ENCODE data around the gene C2orf68. TPM values are rescaled to one million over a fixed set of nuclear protein-coding genes. Genes with fewer than 3 reads are reported as not detected.

Gene C2orf68
- total and polyA plus RNA-seq, 2 of the 13 experiments (the other 11 are each of a cell fraction or from before 2014, with no cell fraction given) = 47.1 to 77.4 TPM

DNA sequence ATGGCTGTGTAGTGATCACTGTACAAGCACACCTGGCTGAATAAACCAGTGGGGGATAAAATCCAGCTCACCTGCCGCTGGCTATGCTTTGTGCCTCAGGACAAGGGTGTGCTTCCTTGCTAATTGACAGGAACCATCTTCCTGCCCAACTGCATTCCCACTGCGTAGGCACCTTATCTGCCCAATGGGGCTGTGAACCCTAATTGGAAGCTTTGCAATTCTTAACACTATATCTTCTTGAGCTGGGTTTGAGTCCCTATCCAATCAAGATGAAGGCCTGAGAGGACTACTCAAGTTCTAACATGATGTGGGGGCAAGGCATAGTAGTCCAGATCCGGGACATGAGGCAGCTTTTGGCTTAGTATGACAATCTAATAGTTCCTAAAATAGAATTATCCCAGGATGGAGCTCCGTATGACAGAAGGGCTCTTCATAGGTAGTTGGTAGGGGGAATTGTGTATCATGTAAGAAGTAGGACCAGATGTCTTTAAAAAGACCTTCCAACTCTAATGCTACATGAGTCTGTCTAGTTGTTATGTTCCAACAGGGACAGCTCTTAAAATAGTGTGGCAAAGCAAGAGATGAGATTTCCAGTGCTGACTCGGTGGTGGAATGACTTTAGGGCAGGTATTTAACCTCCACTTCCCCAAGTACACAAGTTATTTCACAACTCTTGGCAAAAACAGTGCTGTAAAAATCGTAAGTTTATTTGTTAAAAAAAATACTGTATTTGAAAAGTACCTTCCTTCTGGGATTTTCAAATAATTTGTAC, 7.1 kb downstream of the C2orf68 start (continued):
- TF ChIP-seq, protein P1, sequence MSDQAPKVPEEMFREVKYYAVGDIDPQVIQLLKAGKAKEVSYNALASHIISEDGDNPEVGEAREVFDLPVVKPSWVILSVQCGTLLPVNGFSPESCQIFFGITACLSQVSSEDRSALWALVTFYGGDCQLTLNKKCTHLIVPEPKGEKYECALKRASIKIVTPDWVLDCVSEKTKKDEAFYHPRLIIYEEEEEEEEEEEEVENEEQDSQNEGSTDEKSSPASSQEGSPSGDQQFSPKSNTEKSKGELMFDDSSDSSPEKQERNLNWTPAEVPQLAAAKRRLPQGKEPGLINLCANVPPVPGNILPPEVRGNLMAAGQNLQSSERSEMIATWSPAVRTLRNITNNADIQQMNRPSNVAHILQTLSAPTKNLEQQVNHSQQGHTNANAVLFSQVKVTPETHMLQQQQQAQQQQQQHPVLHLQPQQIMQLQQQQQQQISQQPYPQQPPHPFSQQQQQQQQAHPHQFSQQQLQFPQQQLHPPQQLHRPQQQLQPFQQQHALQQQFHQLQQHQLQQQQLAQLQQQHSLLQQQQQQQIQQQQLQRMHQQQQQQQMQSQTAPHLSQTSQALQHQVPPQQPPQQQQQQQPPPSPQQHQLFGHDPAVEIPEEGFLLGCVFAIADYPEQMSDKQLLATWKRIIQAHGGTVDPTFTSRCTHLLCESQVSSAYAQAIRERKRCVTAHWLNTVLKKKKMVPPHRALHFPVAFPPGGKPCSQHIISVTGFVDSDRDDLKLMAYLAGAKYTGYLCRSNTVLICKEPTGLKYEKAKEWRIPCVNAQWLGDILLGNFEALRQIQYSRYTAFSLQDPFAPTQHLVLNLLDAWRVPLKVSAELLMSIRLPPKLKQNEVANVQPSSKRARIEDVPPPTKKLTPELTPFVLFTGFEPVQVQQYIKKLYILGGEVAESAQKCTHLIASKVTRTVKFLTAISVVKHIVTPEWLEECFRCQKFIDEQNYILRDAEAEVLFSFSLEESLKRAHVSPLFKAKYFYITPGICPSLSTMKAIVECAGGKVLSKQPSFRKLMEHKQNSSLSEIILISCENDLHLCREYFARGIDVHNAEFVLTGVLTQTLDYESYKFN (CRISPR knock-in tag; conservative IDR thresholded peaks at IDR 0.05) = 0 out of 2 replicates have a peak, but pooled peaks have one; percentile 5
- TF ChIP-seq ZNF225 (CRISPR knock-in tag; IDR thresholded peaks at IDR 0.05) = no peak
- TF ChIP-seq ZBTB1 (CRISPR knock-in tag; IDR thresholded peaks at IDR 0.05; ENCODE audit: borderline replicate concordance) = no peak
- no peak for TF ChIP-seq ZNF549 (CRISPR knock-in tag; IDR thresholded peaks at IDR 0.05)
- no peak for TF ChIP-seq RFX3 (CRISPR knock-in tag; IDR thresholded peaks at IDR 0.05)
- 0 out of 2 replicates have a peak, but pooled peaks have one; percentile 37 for TF ChIP-seq ZNF552 (CRISPR knock-in tag; IDR thresholded peaks at IDR 0.05; ENCODE audit: borderline replicate concordance)
- TF ChIP-seq KLF15 (CRISPR knock-in tag; IDR thresholded peaks at IDR 0.05; ENCODE audit: borderline replicate concordance) = no peak
- no peak for TF ChIP-seq ZNF629 (CRISPR knock-in tag; conservative IDR thresholded peaks at IDR 0.05)
- no peak for TF ChIP-seq NONO (IDR thresholded peaks at IDR 0.05)
- no peak for TF ChIP-seq NONO (CRISPR knock-in tag; conservative IDR thresholded peaks at IDR 0.05)
- TF ChIP-seq KAT8 (CRISPR knock-in tag; IDR thresholded peaks at IDR 0.05) = no peak
- TF ChIP-seq, protein P2, sequence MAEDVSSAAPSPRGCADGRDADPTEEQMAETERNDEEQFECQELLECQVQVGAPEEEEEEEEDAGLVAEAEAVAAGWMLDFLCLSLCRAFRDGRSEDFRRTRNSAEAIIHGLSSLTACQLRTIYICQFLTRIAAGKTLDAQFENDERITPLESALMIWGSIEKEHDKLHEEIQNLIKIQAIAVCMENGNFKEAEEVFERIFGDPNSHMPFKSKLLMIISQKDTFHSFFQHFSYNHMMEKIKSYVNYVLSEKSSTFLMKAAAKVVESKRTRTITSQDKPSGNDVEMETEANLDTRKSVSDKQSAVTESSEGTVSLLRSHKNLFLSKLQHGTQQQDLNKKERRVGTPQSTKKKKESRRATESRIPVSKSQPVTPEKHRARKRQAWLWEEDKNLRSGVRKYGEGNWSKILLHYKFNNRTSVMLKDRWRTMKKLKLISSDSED (CRISPR knock-in tag; IDR thresholded peaks at IDR 0.05) = no peak
- no peak for TF ChIP-seq ASH2L (IDR thresholded peaks at IDR 0.05; ENCODE audit: insufficient read length, low read depth, low read length)
- TF ChIP-seq MATR3 (CRISPR knock-in tag; IDR thresholded peaks at IDR 0.05) = no peak
- 0 out of 2 replicates have a peak, but pooled peaks have one; percentile 2 for TF ChIP-seq FOXA3 (CRISPR knock-in tag; IDR thresholded peaks at IDR 0.05)
- TF ChIP-seq, protein P3, sequence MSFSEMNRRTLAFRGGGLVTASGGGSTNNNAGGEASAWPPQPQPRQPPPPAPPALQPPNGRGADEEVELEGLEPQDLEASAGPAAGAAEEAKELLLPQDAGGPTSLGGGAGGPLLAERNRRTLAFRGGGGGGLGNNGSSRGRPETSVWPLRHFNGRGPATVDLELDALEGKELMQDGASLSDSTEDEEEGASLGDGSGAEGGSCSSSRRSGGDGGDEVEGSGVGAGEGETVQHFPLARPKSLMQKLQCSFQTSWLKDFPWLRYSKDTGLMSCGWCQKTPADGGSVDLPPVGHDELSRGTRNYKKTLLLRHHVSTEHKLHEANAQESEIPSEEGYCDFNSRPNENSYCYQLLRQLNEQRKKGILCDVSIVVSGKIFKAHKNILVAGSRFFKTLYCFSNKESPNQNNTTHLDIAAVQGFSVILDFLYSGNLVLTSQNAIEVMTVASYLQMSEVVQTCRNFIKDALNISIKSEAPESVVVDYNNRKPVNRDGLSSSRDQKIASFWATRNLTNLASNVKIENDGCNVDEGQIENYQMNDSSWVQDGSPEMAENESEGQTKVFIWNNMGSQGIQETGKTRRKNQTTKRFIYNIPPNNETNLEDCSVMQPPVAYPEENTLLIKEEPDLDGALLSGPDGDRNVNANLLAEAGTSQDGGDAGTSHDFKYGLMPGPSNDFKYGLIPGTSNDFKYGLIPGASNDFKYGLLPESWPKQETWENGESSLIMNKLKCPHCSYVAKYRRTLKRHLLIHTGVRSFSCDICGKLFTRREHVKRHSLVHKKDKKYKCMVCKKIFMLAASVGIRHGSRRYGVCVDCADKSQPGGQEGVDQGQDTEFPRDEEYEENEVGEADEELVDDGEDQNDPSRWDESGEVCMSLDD (CRISPR knock-in tag; IDR thresholded peaks at IDR 0.05; ENCODE audit: borderline replicate concordance) = no peak
- no peak for TF ChIP-seq ZNF567 (CRISPR knock-in tag; IDR thresholded peaks at IDR 0.05; ENCODE audit: borderline replicate concordance)
- TF ChIP-seq, protein P4, sequence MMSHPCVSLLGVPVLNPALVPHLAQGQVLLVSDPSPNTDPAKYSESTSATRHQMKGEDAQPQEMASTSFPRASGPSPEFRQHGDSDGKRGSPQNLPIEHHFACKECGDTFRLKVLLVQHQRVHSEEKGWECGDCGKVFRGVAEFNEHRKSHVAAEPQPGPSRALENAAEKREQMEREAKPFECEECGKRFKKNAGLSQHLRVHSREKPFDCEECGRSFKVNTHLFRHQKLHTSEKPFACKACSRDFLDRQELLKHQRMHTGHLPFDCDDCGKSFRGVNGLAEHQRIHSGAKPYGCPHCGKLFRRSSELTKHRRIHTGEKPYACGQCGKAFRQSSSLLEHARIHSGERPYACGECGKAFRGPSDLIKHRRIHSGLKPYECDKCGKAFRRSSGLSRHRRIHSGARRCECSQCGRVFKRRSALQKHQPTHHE (CRISPR knock-in tag; IDR thresholded peaks at IDR 0.05; ENCODE audit: borderline replicate concordance) = no peak
- no peak for TF ChIP-seq ZNF274 (CRISPR knock-in tag; IDR thresholded peaks at IDR 0.05)
- TF ChIP-seq SAFB2 (CRISPR knock-in tag; IDR thresholded peaks at IDR 0.05; ENCODE audit: borderline replicate concordance, low read depth) = peak; percentile 51; the same call in 1 of the 2 replicates
